NT2/D1 (cell line): Measurements from ENCODE around the gene RAPGEF4.

Source experiments
- YY1 ChIP-seq: IDR thresholded peaks from 2 replicates; pipeline ENCODE4 v1.6.1; 2011; ENCODE audit not compliant: insufficient read length, insufficient read depth
- ZNF274 ChIP-seq: IDR thresholded peaks from 2 replicates; pipeline ENCODE4 v1.6.1; 2011; ENCODE audit warnings: mild to moderate bottlenecking, low read depth, low read length

- TF ChIP-seq YY1 = no peak
- TF ChIP-seq ZNF274 = no peak
These were observed 291.8 kb downstream of the RAPGEF4 start for GRCh38 chr2:173027181-173028128.
